DMS79 (cell line): ENCODE results near the gene AUTS2.

Source experiments
- DNase-seq: peaks from one replicate; lab custom pipeline; 2025; lab: John Stamatoyannopoulos, UW

Gene AUTS2

DNA sequence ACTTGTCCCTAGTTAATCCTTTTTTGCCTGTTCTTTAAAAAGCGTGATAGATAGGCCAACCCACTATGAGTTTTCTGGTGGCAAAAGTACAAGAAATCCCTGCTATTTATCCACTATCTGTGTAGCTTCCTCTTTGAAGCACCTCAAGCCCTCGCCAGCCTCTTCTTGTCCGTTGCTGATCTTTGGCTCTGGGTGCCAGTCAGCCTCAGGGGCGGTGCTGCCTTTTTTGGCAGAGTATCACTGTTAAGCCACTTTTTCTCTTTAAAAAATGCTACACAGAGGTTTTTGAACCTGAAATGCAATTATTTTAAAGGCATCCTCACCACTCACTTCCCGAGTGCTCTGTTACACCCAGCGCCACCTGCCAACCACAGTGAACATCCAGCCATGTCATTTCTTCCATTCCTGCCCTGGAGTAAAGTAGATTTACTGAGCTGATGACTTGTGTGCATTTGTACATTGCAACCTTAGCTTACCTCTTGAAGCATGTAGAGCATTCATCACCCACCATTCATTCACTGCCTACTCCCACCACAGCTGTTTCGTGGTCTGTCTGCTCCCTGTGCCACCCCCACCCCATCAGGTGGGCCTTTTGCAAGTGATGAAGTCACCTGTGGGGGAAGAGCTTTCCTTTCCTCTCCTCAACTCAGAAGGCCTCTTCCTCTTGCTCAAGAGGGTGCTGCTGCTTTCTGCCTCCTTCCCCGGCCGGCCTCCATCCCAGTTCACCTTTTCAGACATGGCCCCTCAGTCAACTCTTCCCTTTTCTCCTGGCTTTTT lies 1119.5 kb downstream of the AUTS2 start:
- no peak for DNase-seq

DNA sequence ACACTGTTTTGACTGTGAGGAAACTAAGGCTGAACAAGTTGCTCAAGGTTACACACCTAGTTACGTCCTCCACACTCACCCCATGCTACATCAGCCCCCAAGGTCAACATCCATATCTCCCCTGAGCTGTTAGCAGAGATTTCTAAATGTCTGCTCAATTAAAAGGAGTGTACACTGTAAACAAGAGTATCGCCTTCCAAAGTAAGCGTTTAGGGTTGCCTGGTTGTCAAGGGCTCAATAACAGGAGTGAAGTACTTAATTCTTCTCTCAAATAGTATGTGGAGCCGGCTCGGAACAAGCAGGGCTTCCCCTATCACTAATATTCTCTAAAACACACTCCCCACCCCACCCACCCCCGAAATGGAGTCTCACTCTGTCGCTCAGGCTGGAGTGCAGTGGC lies 1120.8 kb downstream of the AUTS2 start:
- DNase-seq = peak; percentile 63

DNA sequence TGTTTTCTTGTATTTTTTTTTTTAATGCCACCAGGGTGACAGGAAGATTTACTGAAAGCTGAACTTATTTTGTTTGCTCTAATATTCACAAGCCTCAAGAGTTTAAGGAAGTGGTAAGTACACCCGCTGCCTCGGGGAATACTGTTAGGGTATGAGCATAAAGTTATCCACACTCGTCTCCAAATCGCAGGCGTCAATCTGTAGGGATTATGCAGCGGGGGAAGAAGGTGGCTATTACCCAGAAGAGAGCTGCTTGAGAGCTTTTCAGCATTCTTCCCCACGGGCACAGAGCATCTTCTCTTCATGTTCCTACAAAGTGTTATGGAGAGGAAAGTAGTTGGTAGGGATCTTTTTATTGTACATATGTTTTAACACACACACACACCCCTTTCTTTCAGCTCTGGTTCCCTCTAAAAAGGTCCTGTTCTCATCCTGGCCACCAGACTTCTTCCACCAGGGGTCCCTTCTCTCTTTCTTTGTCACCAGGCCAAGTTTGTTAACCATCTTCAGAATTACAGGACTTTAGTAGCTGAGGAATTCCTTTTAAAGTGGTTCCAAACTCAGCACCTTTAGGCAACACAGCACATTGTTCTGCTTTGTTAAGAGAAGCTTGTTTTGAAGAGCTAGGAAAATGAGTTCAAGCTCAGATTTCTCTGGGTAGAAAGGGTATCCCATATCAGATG lies 1122.1 kb downstream of the AUTS2 start:
- DNase-seq = no peak

DNA sequence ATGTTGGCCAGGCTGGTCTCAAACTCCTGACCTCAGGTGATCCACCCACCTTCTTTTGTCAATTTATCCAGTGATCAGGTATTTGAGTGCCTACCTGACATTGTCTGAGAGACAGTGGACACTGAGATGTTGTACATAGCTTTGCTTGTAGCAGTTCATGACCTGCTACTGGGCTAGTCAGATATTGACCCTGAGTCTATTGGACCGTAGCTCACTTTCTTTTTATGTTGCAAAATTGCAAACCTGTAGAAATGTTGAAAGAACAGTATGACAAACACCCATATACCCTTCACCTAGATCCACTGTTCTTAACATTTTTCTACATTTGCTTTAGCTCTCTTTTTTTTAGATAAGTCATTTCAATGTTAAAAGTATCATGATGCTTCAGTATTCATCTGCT lies 1123.2 kb downstream of the AUTS2 start:
- no peak for DNase-seq

DNA sequence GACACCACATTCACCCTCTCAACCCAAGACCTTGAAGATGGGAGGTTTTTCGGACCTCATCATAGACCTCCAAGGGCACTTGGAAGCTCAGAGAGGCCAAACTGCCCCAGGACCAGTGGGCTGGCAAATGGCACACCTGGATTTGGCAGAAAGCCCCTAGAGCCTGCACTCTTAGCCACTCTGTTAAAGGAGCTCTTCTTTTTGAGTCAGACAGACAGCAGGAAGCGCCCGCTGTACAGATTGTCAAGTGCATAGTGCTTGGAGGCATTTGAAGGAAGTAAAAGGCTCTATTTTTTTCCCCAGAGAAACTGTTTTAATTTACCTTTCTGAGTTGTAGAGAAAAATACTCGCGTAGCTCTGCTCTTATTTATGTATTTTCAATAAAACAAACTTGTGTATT lies 1125.1 kb downstream of the AUTS2 start:
- DNase-seq = no peak

DNA sequence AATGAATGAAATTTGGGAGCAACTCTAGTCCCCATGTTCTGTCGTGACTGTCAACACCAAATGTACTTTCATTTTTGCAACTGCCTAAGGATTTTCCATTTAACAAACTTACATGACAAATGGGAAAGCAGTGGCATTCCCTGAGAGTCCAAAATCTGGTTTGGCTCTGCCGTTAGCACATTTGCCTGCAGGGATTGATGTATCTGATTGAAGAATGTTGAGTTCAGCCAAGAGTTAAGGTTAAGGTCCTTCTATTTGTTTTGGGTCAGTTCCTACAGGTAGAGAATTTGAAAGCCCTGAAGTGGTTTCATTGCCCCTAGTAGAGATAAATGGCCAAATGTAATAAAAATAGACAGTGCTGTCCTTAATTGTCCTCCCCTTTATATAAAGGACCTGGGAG lies 1127.2 kb downstream of the AUTS2 start:
- no peak for DNase-seq

DNA sequence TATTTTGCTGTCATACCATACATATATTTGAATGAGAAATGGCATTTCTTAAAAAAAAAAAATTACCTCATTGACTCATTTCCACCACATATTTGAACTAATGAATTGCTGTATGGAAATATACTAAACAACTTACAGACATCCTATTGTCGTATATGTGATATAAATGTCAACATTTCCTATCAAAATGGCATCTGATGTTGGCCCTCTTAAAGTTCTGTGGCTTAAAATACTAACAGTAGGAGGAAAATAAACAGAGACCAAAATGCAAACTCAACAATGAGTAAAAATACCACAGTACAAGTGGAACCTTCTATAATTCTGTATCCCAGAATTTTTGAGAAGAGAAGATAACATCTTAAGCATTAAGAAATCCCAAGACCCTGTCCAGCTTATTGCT lies 1128.0 kb downstream of the AUTS2 start:
- DNase-seq = no peak

DNA sequence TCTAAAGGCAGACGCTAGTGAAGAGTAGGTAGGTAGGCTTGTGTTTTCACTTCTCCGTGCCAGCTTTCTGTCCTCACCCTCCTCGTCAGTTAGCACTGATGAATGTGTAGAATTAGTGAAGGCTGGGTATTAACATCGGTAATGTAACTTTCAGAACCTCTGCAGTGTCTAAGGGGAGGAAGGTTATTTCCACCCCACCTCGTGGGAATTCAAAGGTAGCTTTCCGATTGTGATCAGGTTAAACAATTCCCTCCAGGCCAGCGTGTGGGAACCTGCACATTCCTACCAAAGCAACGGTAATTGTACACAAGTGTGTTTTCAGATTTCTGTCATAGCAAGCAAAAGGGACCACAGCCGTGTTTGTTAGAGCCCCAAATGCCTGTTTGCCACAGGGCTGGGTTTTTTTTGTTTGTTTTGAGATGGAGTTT lies 1128.7 kb downstream of the AUTS2 start:
- peak; percentile 11 for DNase-seq

DNA sequence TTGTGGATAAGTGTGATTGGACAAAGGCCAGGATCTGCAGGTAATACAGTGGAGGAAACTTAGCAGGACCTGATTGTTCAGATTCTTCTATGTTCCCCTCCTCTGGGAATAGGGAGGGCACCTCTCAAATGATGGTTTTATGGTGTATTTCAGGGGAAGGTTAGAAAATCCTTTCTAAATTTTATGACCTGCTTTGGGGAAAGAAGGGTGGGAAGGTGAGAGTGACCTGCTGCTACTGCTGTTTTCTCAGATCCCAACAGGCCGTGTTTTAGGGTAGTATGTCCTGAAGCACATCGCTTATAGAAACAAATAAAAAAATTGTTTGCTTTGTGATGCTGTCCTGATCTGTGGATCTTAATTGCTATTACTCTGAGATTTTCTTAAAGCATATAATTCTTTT lies 1129.6 kb downstream of the AUTS2 start:
- no peak for DNase-seq

DNA sequence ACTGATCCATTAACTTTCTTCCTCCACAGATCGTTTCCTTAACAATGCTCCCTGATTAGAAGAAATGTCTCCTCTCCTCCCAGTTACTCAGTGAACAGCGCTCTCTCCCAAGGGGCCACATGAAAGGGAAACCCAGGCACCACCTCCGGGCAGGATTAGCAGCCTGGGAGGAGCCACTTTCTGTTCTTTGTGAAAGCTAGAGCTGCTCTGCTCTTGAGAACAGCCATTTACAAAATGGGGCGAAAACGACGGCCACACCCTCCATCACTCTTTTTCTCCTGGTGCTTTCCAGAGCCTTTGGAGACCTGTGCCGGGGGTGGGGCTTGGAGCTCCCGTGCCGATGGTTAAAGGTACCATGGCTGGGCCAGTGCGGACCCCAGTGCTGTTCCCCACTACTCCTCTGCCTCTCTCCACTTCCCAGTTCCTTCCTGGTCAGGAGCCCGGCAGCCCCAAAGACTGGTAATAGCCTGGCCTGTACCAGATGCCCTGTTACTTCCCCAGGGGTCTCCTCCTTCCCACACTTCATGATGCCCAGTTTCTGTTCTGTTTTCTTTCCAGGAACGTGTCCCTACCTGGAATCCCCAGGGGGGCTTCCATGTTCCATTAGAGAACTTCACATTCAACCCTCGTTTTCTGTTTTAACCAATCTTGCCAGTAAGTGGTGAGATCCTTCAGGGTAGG lies 1130.7 kb downstream of the AUTS2 start:
- DNase-seq = peak; percentile 77

DNA sequence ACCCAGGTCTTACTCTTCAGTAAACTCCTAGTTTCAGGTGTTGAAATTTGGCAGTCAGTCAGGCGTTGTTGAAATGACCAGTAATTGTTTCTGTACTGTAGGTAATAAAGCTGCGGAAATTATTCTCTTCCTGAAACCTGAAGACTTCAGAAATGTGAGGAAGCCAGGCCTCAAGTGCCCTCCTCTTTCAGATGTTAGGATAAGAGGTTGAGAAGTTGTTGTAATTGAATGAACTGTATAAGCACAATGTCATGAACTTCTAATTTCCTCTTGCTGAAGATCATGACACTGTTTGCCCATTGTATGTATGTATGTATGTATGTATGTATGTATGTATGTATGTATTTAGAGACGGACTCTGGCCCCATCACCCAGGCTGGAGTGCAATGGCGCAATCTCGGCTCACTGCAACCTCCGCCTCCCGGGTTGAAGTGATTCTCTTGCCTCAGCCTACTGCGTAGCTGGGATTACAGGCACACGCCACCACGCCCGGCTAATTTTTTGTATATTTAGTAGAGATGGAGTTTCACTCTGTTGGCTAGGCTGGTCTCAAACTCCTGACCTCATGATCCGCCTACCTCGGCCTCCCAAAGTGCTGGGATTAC lies 1131.4 kb downstream of the AUTS2 start:
- DNase-seq = peak; percentile 77

DNA sequence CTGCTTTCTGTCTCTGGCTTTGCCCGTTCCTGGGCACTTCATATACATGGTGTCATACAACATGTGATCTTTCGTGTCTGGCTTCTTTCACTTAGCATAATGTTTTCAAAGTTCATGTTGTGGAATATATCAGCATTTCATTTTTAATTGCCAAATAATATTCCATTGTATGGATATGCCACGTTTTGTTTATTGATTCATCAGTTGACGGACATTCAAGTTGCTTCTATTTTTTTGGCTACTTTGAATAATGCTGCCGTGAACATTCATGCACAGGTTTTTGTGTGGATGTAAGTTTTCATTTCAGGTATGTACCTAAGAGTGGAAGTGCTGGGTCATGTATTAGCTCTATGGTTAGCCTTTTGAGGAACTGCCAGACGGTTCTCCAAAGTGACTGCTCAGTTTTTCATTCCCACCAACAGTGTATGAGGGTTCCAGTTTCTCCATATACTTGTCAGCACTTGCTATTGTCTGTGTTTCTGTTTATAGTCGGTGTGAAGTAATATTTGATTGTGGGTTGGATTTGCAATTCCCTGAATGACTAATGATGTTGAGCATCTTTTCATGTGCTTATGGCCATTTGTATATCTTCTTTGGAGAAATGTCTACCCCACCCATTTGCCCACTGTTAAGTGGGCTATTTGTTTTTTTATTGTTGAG lies 1132.3 kb downstream of the AUTS2 start:
- no peak for DNase-seq

DNA sequence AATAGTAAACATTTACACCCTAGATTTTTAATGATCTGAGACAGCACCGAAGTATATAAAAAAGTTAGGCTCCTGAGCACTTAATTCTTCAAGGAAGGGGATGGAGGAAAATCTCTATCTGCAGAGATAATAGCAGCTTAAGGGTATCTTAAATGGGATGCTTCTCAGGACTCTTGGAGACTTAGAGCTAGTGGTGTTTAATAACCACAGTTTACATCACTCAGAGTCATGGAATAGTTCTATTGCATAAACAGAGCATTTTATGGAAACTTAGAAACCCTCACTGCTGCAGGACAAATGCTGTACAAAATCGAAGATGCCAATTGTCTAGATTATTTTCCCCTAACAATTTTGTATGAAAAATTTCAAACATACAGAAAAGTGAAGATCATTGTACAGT lies 1134.8 kb downstream of the AUTS2 start:
- no peak for DNase-seq

DNA sequence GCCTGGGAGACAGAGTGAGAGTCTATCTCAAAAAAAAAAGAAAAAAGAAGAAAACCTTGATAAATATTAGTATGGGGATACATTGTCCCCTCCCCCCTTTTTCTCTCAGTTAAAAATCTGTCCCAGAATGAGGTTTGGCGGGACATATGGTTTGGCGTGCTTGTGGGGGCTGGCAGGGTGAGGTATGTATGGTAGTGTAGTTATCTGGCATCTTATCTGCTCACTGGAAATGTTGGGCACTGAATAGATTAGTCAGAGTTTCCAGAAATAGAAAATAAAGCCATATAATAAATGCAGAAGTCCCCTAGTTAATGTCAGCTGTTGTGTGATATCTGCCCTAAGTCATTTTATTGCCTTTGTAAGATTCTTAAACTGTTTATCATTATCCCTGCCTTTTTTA lies 1136.1 kb downstream of the AUTS2 start:
- no peak for DNase-seq

DNA sequence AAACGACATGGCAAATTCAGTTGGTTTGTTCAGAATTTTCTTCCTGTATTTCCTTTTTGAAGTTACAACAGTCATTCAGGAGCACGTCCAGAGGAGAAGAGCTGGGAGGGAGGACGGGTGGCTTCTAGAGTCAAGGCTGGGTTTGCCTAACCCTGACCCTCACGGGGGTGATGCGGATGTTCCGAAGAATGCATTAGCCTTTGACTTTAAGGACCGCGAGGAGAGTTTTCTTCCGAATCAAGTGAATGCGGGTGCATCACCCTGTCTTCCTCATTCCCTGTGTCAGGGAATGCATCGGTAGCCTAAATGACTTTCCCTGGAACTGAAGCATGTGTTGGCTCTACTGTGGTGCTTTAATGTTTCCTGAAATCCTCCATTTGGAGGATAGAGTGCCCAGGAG lies 1137.0 kb downstream of the AUTS2 start:
- DNase-seq = no peak

DNA sequence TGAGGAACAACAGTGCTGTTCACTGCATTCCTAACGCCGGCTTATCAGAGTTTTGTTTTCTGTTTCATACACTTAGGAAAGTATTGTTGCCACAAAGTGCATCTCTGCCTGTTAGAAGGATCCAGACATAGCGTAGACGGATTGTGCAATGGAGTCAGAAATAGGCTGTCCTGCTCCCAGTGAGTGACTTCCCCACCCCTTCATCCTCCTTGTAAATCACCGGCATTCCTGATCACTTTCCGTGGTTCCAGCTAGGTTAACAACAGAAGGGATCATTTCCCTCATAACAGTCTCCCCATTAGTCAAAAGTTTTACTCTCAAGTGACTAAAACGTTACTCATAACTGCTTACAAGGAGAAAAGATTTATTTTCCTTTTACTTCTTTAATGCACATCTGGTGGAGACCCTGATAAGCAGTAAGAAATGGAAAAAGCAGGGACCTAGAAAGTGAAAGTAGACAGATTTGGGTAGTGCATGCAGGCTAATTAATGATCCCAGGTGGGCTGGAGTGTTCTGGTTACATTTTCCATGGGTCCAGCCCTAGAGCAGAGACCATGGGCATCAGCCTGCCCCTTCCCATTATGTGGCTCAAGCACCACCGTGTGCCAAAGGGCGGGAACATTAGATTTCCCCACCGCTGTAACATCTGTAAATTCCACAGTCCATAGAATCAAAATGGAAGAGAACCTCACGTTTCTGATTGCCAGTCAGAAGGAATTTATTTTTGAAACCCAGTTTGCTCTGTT lies 1138.6 kb downstream of the AUTS2 start:
- DNase-seq = no peak

DNA sequence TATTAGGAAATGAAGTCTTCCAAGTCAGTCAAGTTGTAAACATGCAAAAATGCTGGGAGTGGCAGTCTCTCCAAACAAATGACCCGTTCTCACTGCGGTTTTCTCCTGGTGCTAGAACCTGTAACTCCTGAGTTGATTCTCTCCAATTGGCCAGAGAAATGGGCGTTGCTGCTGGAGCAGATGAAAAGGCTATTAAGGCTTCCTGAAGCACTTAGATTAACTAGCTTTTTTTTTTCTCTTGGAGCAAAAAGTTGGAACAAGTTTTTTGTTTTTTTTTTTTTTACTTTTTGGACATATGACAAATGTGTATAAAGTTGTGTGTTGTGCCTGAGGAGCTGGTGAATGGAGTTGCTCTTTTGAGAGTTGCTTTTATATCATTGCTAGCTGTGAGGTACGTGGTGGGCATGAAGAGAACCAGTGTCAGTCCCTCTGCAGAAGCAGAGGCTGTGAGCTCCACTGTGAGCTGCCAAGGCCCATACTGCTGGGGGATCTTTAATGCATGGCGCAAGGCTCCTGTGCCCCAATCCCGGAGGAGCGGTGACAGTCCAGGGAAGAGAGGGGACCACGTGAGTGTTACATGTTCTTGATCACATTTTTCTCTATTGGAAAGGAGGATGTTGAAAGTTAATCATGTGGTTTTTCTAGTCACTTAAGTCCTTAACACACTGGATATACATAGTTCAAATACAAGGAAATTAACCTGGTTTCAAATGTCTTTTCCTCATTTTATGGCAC lies 1140.0 kb downstream of the AUTS2 start:
- DNase-seq = no peak

DNA sequence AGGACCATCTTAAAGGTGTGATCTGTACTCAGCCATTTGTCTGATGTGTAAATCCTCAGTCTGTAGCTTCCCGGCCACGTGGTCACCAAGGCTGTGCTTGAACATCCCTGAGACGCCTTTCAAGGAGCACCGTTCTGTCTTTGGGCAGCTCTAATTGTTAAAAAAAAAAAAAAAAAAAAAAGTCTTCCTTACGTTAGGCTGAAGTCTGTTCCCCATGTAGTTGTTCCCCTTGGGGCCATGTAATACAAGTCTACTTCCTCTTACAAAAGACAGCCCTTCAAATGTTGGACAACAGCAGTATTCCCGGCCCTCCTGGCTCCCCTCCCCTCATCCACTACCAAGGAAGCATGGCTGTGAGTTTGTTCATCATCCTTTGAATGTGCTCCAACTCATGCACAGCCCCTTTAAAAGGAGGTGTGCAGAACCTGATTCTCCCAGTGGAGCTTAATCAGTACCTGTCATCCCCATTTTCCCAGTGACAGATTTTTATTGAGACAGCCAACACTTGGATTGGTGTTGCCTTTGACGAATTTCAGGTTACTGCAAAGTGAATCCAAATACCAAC lies 1141.5 kb downstream of the AUTS2 start:
- DNase-seq = no peak

DNA sequence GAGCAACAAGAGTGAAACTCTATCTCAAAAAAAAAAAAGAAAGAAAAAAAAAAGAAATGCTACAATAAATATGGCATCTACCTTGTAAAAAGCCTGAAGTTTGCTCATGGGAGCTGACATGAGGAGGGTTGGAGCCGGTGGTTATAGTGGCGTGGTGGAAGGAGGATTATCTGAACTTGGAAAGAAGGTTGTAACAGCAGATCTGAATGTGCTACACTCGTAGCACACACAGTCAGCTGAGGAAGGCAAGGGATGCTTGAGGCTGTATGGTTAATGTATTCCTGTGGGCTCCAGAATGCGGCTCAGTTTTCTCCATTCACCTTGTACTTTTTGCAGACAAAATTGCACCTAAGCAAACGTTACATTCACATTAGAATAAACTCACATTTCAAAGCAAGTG lies 1143.4 kb downstream of the AUTS2 start:
- DNase-seq = no peak

DNA sequence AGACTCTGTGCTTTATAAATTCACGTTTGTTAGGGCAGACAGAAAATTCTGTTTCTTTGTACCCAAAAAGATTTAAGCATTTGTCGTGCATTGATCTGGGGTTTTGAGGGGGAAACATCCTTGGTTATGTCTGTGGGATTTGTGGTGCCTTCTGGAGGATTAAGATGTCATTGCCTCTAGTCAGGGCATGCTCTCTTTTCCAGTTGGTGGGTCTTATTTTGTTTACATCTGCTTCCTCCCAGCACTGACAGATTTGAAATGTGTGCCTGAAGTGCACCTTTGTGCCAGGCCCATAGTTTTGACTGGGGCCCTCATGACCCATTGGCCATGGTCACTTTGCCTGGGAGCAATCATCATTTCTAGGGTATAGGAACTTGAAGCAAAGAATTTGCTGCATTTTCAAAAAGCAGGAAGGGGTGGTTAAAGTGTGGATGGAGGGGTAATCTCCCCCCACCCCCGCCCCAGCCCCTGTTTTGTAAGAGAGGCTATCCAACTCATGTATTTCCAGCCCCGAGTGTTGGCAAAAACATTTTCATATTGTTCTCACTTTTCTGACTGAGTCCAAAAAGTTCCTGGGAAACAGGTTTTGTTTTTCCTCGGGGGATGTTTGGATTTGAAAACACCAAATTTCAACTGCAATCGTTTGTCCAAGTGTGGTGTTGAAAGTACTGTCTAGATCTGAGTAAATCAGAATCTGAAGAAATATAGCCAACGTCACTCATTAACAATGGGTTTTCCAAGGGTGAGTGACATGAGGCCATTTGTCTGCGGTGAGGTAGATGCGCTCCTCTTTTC lies 1145.5 kb downstream of the AUTS2 start:
- DNase-seq = no peak
